Lower lobe of right lung (tissue), 2 donors: Measurements from ENCODE around the gene ZNF462. TPM values are rescaled to one million over a fixed set of nuclear protein-coding genes. Genes with fewer than 3 reads are reported as not detected.

Experiments used
- ATAC-seq, 2 donors: fragments of 200-7000 bp; cut with Tn5 transposase; one replicate each; pipeline ENCODE4 v1.9.1; 2020 to 2022; ENCODE audit warnings: mild to moderate bottlenecking in 2 of 2, moderate library complexity in 2 of 2
- DNase-seq: peaks from one replicate; pipeline ENCODE4 v3.0.0-alpha.2; 2020
- H3K27ac ChIP-seq: fragments of 200-600 bp; one replicate; pipeline ENCODE4 v1.8.0; 2022
- H3K27me3 ChIP-seq: fragments of 200-600 bp; one replicate; pipeline ENCODE4 v1.8.0; 2022; ENCODE audit warnings: low read depth
- H3K36me3 ChIP-seq: fragments of 200-600 bp; one replicate; pipeline ENCODE4 v1.8.0; 2022; ENCODE audit warnings: mild to moderate bottlenecking
- H3K4me1 ChIP-seq: fragments of 200-600 bp; one replicate; pipeline ENCODE4 v1.8.0; 2022
- H3K4me3 ChIP-seq: fragments of 200-600 bp; one replicate; pipeline ENCODE4 v1.8.0; 2022; ENCODE audit warnings: mild to moderate bottlenecking
- H3K9me3 ChIP-seq: fragments of 200-600 bp; one replicate; pipeline ENCODE4 v1.8.0; 2022
- intact Hi-C: fragments of 100-400 bp; cut with DNase I; formaldehyde crosslinking; loops from one replicate; pipeline ENCODE4 v1.11.0; 2022
- total RNA-seq: library from RNA; stranded (reverse); fragmentation: NEBNext Ultra II Directional; extraction: Animal tissue kit (Norgen Biotek cat#: 25700); gene quantifications from one replicate; pipeline ENCODE4 v1.2.1, GENCODE V29; 2021
- TF ChIP-seq, protein P1 (sequence below): fragments of 200-600 bp; IDR thresholded peaks from one replicate; pipeline ENCODE4 v1.8.0; 2022; ENCODE audit warnings: antibody characterized with exemption, mild to moderate bottlenecking
- donor health status: DM: no; HTN: yes; CAD: no; lungs with severe emphysema.

Gene ZNF462
- total RNA-seq, 1 donor from 2014 or later, result 24.4 TPM

GRCh38 chr9:106932675-106933074 is 69.7 kb downstream of the ZNF462 start:
- DNase-seq, result no peak
- no peak for ATAC-seq
- no peak overlapping the region for H3K27ac ChIP-seq
- no peaks in the 10 kb centered on the region for H3K9me3 ChIP-seq
- peaks cover 16% of the 10 kb centered on the region for H3K4me1 ChIP-seq
- TF ChIP-seq, protein P1, sequence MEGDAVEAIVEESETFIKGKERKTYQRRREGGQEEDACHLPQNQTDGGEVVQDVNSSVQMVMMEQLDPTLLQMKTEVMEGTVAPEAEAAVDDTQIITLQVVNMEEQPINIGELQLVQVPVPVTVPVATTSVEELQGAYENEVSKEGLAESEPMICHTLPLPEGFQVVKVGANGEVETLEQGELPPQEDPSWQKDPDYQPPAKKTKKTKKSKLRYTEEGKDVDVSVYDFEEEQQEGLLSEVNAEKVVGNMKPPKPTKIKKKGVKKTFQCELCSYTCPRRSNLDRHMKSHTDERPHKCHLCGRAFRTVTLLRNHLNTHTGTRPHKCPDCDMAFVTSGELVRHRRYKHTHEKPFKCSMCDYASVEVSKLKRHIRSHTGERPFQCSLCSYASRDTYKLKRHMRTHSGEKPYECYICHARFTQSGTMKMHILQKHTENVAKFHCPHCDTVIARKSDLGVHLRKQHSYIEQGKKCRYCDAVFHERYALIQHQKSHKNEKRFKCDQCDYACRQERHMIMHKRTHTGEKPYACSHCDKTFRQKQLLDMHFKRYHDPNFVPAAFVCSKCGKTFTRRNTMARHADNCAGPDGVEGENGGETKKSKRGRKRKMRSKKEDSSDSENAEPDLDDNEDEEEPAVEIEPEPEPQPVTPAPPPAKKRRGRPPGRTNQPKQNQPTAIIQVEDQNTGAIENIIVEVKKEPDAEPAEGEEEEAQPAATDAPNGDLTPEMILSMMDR, result no peak
- H3K27me3 ChIP-seq, result no peaks in the 10 kb centered on the region
- H3K36me3 ChIP-seq, result peaks cover 61% of the 10 kb centered on the region
- intact Hi-C loops, result no loop called here
- no peak overlapping the region for H3K4me3 ChIP-seq

GRCh38 chr9:106933470-106933869 is 70.5 kb downstream of the ZNF462 start:
- Histone ChIP-seq H3K4me1 (peaks cover 16% of the 10 kb centered on the region), H3K36me3 (peaks cover 54% of the 10 kb centered on the region), H3K27me3 (no peaks in the 10 kb centered on the region), H3K9me3 (no peaks in the 10 kb centered on the region), H3K27ac (no peak overlapping the region), H3K4me3 (no peak overlapping the region)
- TF ChIP-seq, protein P1, result no peak
- ATAC-seq (no peak), DNase-seq (no peak)
- intact Hi-C loops, result no loop called here

GRCh38 chr9:106934442-106935238 is 71.7 kb downstream of the ZNF462 start:
- H3K9me3 ChIP-seq, result no peaks in the 10 kb centered on the region
- TF ChIP-seq, protein P1, result no peak
- H3K27ac ChIP-seq, result no peak overlapping the region
- peaks cover 59% of the 10 kb centered on the region for H3K36me3 ChIP-seq
- H3K4me1 ChIP-seq, result peaks cover 9% of the 10 kb centered on the region
- intact Hi-C loops, result no loop called here
- ATAC-seq (no peak), DNase-seq (no peak)
- no peaks in the 10 kb centered on the region for H3K27me3 ChIP-seq
- H3K4me3 ChIP-seq, result no peak overlapping the region

DNA sequence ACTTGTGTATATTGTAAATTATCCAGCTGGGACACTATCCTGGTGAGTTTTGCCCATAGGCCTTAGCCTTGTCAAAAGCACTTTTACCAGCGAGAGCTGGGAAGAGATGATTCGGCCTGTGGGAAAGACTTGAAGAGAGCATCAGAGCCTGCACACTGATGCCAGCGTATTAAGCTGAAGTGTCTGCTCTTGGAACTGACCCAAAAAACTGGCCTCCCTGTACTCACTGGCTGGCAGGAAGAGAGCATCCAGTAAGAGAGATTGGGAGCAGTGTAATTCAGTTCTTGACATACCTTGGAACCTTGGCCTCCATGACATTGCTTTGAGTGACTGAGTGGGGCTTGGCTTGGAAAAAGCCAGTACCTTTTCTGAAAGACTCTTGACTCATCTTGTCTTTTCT is 73.7 kb downstream of the ZNF462 start:
- intact Hi-C loops, result no loop called here

DNA sequence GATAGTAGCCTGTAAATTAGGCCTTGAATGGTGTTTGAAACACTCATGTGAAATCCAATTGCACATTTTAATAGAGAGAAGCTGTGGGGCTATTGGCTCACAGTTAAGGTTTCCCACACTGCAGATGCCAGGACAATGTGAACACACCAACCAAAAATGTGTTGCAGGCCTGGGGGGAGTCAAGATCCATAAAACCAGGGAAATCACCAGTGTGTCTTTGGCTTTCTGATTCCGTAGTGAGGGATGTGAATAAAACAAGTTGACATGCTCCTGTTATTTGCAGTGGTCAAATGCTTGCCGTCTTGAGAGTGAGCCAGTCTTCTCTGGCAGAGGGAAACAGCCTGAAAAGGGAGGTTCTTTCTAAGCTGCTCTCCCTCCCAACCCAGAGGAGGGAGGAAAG is 79.0 kb downstream of the ZNF462 start:
- Histone ChIP-seq H3K9me3 (no peaks in the 10 kb centered on the region), H3K36me3 (peaks cover 27% of the 10 kb centered on the region), H3K4me1 (no peaks in the 10 kb centered on the region), H3K27me3 (no peaks in the 10 kb centered on the region), H3K4me3 (no peak overlapping the region), H3K27ac (no peak overlapping the region)
- TF ChIP-seq, protein P1, result no peak
- ATAC-seq (no peak), DNase-seq (no peak)
- intact Hi-C loops, result no loop called here

More for the DNA sequence above, 73.7 kb downstream of the ZNF462 start:
- DNase-seq (no peak), ATAC-seq (no peak)
- H3K4me1 ChIP-seq, result no peaks in the 10 kb centered on the region
- no peak overlapping the region for H3K4me3 ChIP-seq
- no peak overlapping the region for H3K27ac ChIP-seq
- TF ChIP-seq, protein P1, result no peak
- no peaks in the 10 kb centered on the region for H3K9me3 ChIP-seq
- peaks cover 52% of the 10 kb centered on the region for H3K36me3 ChIP-seq
- no peaks in the 10 kb centered on the region for H3K27me3 ChIP-seq
